HG03354 (cell line): ENCODE data around the gene PSEN2.

ENCODE experiments used
- ATAC-seq: cut with Tn5 transposase; IDR thresholded peaks from one replicate; pipeline ENCODE4 v1.9.1; 2021; ENCODE audit warnings: mild to moderate bottlenecking; ENCODE audit not compliant: unreplicated experiment, poor library complexity, severe bottlenecking

PSEN2 gene

DNA sequence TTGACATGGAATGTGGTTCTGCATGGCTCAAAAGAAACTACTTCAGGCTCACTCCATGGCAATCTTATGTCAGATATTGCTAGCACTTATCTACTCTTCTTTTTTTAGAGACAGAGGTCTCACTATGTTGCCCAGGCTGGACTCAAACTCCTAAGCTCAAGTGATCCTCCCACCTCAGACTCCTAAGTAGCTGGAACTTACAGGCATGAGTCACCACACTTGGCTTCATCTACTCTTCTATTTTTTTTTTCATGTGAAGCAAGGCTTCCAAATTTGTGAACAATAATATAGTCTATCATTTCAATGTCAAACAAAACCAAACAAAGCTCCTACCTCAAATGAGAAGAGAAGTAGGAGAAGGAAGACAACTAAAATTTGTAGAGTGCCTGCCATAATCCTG is 7.5 kb upstream of the PSEN2 start:
- no peak for ATAC-seq

GRCh38 chr1:226863446-226863845 is 7.0 kb upstream of the PSEN2 start:
- ATAC-seq, result no peak

GRCh38 chr1:226864311-226864710 is 6.1 kb upstream of the PSEN2 start:
- no peak for ATAC-seq

GRCh38 chr1:226865590-226865989 is 4.8 kb upstream of the PSEN2 start:
- no peak for ATAC-seq

GRCh38 chr1:226867461-226868054 is 2.9 kb upstream of the PSEN2 start:
- ATAC-seq, result no peak

DNA sequence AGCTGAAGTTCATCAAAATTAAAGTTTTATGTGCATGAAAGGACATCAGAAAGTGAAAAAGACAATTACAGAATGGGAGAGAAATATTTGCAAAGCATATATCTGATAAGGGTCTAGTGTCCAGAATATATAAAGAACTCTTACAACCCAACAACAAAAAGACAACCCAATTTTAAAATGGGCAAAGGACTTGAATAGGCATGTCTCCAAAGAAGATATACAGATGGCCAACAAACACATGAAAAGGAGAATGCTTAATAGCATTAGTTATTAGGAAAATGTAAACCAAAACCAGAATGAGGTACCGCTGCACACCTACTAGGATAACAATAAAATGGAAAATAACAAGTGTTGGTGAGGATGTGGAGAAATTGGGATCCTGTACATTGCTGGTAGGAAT is 1.7 kb upstream of the PSEN2 start:
- no peak for ATAC-seq

DNA sequence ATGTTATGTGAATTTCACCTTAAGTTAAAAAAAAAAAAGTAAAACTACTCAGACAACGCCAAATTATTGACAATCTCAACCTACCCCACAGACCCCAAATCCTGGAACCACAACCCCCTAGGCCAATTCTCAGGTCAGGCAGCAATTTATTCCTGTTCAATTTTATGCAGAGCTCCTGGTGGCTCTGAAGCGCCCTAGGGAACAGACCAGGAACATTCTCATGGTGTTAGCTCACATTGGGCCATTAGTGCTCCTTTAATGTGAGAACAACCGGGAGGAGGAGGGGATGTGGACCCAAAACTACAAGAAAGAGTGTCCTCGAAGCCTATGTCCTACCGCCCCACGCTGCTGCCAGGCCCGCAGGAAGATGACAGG is 403 bp upstream of the PSEN2 start:
- ATAC-seq, result no peak

- no peak for ATAC-seq
These were observed 1.4 kb downstream of the PSEN2 start for GRCh38 chr1:226871636-226872327.

DNA sequence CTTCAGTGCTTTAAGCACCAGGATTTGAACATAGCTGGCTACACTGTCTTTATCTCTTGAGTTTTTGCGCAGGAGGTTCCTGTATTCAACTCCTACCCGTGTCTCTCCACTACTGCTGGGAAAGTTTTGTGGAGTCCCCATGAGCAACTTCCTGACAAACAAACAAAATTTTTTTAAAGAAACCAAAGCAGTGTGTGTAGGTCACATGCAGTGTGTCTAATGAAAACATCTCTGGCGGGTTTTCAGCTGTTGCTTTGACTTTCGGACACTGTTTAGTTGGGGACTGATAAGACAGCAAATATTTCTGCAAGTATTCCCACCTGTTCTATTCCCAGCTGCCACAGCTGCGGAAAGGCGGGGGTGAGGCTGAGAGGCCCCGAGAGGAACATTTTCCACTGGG is 2.0 kb downstream of the PSEN2 start:
- ATAC-seq, result no peak

DNA sequence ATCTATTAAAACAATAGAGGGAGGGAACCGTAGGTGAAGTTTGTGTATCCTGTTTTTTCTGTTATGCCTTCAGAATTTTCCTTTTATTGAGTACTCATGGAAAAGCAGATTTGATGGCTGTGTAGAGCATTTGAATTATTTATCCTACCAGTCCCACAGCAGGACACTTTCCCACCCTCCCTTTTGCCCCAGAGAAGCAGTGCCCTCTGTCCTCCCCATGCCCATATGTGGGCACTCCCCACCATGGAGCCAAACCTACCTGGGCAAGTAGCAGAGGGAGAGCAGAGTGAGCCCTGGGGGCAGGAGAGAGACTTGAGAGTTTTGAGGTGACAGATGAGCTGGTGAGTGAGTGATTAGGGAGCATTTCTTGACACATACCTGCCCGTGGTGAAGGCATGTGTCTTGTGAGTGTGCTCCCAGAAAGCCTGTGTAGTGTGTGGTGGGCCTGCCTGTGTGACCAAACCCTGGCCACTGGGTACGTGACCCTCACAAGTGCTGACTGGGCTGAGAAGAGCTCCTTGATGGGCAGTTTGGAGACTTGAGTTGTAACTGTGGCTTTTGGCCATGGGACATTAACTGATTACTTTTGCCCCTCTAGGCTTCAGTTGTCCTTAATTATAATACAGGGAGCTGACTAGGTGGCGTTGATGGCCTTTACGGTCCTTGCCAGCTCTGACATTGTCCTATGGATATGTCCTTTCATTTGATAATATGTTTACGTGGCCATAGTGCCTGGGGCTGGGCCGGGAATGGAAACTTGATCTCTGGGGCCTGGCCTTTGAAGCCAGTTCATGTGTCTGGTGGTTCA is 3.6 kb downstream of the PSEN2 start:
- ATAC-seq, result no peak

- ATAC-seq, result no peak
These were observed 4.4 kb downstream of the PSEN2 start for GRCh38 chr1:226874579-226875425.

- ATAC-seq, result no peak
These were observed 5.4 kb downstream of the PSEN2 start for GRCh38 chr1:226875641-226876295.

DNA sequence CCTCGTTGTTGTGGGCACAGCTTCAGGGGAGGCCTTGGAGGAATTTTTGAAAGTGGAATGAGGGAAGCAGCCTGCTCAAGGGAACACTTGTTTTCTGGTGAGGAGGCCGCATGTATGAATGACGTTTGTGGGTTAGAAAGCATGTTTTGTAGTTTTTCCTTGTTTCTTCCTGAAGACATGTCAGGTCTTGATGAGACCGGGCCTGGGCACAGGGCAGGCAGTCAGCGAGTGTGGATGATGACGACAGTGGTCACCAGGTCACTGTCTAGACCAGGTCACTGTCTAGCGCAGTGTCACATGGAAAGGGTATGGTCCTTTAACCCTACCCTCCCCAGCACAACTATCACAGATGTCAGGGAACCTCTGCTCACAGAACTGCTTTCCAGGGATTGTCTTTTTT is 7.3 kb downstream of the PSEN2 start:
- ATAC-seq, result no peak

- no peak for ATAC-seq
These were observed 10.2 kb downstream of the PSEN2 start for GRCh38 chr1:226880372-226881287.

- no peak for ATAC-seq
These were observed 11.2 kb downstream of the PSEN2 start for GRCh38 chr1:226881515-226882185.

GRCh38 chr1:226882187-226882586 is 11.8 kb downstream of the PSEN2 start:
- peak; percentile 2 for ATAC-seq

GRCh38 chr1:226882631-226883409 is 12.4 kb downstream of the PSEN2 start:
- ATAC-seq, result peak; percentile 96
